ENCODE results near the gene LRMDA.

LRMDA gene

DNA sequence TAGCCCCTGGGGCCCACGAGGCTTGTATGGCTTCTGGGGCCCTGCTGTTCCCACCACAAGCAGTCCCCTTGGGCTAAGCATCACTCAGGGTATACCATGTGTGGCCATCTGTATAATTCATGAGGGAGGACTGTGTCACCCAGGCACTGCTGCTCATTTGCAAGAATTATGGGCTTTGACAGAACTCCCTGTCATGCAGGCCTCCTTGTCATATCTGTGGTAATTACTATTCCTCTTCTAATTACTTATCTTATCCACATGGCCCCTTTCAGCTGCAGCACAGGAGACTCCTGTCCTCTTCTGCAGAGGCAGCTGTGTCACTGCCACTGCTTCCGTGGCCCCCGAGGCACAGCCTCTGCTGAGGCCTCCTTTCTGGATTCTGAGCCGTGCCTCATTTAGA lies 46.3 kb downstream of the LRMDA start:
- no peak for DNase-seq

- no peak for DNase-seq
These were observed 49.0 kb downstream of the LRMDA start for GRCh38 chr10:75480374-75480773.

DNA sequence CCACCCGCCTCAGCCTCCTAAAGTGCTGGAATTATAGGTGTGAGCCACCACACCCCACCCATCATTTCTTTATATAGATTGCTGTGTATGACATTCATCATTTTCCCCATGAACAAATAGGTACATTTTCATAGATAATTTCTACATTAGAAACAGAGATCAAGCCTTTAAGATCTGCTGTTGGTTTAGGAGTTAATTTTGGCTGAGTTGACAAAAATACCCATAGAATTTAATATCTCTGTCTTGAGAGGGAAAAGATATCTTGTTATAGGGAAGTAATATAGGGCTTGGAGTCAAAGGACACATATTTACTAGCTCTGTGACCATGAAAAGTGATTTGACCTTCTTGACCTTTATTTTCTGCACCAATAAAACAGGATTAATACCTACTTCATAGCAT lies 51.8 kb downstream of the LRMDA start:
- DNase-seq = no peak

DNA sequence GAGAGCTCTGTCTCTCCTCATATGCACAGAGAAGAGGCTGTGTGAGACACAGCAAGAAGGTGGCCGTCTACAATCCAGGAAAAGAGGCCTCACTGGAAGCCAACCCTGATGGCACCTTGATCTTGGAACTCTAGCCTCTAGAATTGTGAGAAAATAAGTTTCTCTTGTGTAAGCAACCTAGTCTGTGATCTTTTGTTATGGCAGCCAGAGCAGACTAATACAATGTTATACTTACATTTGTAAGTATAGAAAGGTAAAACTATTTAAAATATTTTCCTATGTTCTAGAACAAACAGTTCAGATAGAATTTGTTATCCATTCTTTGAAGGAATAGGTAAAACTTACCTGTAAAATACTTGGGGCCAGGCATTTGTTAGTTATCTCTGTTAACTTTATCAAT lies 53.3 kb downstream of the LRMDA start:
- DNase-seq = no peak

- no peak for DNase-seq
These were observed 55.2 kb downstream of the LRMDA start for GRCh38 chr10:75486591-75486990.

DNA sequence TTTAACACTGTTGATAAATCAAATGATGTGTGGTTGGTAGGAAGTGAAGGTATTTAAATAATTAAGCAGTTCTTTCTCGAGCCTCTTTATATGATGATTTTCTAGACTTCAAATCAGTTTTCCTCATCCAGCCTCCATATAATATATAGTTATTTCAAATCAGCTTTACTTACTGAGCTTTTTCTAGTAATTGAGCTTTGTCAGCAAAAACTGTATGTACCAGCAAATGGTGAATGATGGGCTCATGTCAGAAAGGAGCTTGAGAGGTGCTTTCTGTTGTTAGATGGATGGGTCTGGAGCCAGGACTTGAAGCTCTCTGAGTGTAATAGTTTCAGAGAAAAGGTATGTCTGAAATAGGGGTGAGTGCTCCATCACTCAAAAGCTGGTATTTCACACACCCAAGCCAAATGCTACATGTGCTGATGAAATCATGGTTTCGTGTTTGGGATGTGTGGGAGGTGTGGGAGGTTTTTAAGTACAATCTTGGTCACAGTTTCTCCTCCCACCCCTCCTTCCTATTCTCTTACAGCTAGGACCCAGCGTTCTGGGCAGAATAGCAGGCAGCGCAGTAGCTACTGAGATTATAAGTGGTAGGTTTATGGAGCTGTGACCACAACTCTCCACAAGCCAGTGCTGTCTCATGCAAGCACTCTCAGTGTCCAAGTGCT lies 55.8 kb downstream of the LRMDA start:
- DNase-seq = no peak

- no peak for DNase-seq
These were observed 56.3 kb downstream of the LRMDA start for GRCh38 chr10:75487755-75488125.

GRCh38 chr10:75492173-75492925 lies 60.9 kb downstream of the LRMDA start:
- no peak for DNase-seq

DNA sequence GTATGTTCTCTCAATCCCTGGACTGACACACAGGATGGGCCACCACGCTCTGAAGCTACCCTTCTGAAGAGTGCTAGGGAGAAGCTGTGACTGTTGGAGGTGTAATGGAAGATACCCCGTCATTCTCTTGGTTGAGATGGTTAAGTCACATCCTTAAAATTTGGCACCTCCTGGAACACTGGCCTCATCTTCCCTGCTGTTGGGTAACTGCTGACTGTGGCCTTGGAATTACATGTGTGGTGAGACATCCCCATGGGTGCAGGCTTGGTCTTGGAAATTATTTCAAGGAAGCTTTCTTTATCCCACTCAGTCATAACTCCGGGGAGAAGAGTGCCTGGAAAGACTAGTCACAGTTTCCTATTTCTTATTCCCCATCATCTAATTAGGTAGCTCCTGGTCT lies 62.0 kb downstream of the LRMDA start:
- DNase-seq = no peak

- no peak for DNase-seq
These were observed 64.2 kb downstream of the LRMDA start for GRCh38 chr10:75495434-75496190.

DNA sequence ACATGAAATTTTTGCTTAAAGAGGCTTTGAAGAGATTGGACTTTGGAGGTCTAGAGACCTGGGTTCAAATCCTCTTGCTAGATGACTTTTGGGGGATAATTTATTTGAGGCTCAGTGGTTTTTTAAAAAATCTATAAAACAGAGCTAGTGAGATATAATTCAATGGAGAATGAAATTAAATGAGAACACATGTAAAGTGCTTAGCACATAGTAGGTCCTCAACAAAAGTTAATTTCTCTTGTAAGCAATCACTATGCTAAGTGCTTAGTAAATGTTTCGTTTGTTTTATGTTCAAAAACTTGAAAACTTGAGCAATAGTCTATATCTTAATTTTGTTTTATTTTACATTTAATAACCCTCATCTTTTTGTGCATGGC lies 64.8 kb downstream of the LRMDA start:
- no peak for DNase-seq

DNA sequence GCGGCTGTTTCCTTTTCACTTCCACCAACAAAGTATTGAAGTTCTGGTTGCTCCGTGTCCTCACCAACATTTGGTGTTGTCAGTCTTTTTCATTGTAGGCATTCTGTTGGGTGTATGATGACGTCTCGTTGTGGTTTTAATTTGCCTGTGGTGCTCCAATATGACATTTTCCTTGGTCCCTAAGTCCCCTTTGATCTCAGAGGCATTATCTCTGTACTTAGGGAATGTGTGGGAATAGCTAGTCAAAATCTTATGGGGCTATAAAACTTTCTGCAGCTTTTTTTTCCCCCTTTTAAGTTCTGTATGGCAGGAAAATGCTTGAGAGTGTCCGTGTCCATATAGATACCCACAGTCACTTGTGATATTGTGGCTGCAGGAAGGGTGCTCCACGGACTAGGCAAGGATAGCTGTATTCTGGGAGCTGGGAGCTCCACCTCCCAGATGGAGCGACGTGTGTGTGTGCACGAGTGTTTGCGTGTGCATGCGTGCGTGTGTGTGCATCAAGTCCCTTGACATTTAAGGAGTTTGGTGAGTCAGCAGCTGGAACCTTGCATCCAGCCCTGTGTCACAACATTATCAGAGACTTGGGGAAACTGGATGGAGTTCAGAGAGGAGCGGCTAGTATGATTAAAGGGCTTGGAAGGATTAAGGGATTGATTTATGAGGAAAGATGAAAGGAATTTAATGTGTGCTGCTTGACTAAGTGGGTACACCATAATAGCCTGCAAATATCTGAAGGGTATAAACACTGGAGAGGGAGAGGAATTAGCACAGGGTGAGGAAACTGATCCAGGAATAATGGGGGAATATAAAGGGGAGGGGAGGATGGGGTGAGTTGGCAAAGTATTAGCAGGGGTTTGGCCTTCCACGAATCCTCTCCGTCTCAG lies 66.8 kb downstream of the LRMDA start:
- no peak for DNase-seq

GRCh38 chr10:75498884-75499350 lies 67.5 kb downstream of the LRMDA start:
- no peak for DNase-seq

DNA sequence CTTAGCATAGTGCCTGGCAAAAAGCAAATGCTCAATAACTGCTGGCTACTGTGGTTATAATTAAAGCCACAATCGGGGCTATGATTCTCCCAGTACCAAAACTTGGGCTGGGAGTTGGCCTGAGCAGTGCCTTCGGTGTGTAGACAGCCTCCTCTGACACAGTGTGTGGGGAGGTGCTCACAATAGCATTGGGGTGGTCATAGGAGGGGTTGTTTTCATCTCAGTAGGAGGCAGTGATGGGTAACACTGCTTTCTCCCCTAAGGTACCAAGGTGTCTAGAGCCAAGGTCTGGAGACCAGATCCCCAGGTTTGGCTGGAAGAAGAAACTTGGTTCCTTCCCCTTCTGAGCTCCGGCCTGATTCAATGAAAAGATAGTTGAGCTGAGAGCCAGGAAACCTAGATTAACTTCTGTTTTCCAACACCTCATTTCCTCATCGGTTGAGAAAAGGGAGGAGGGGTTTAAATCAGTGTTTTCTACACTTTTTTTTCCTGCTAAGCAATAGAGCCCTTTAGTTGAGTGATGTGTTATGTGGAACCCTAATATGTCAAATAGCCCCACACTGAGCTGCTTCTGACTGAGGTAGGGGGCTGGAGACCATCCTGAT lies 68.2 kb downstream of the LRMDA start:
- no peak for DNase-seq

- no peak for DNase-seq
These were observed 71.0 kb downstream of the LRMDA start for GRCh38 chr10:75502389-75502788.

- DNase-seq = no peak
These were observed 71.4 kb downstream of the LRMDA start for GRCh38 chr10:75502838-75503237.

DNA sequence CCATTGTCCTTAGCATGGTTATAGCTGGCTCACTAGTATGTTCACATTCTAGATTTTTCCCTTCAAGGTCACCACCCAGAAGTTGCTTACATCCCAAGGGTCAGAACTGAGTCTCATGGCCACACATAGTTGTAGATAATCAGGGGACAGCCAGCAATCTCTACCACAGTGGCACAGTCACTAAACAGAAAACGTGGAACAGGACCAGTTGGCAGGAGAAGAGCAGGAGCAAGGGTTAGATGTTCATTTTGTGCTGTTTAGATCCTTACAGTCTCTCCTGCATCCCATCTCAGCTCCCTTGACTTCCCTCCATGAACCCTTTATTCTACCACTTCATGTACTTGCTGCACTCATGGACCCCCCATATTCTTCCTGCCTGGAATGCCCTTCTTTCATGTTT lies 73.9 kb downstream of the LRMDA start:
- DNase-seq = no peak

DNA sequence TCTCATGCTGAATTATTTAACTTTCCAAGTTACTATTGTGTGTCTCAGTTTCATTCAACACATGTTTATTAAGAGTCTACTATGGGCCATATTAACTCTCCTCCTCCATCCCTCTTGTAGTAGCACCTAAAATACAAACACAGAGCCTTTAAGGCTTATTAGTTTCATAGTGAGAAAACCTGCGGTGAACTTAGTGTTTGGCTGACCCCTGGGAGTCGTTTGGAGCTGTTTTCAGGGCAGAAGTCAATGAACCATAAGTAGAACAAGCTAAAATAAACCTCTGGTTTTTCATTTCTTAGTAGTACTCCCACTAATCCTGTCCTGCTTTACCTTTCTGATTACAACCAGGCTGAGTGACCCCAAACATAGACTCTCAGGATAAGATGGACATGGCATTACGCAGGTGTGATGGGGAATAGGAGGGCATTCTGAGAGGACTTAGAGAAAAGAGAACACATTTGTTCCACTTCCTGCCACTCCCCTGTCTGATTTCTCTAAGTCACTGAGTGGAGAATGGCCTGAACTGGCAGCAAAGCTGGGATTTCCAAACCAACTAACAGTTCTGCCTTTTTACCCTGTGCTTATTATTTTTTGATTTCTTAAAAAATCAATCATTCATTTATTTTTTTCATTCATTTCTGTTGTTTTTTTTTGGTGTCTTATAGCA lies 74.5 kb downstream of the LRMDA start:
- DNase-seq = no peak

GRCh38 chr10:75506930-75507329 lies 75.5 kb downstream of the LRMDA start:
- DNase-seq = no peak

GRCh38 chr10:75507469-75507868 lies 76.0 kb downstream of the LRMDA start:
- no peak for DNase-seq

GRCh38 chr10:75508239-75508813 lies 76.9 kb downstream of the LRMDA start:
- DNase-seq = no peak

Measured in activated CD4-positive, alpha-beta T cell treated with anti-CD3 and anti-CD28 coated beads, Interleukin-2, Interleukin-6, amounts not matched to agents 100 ng/mL and 50 ng/mL, durations not matched to agents 16 hours and 8 hours (primary cell).